Measurements from ENCODE around the gene GRM3.
A peak's percentile ranks its signal among the peaks of the same experiment; 100 is the strongest.
"Not testable (repeated sequence)": the region's sequence is repeated elsewhere in the genome, so short reads cannot be mapped to it uniquely, and the experiment has no call there.

The GRM3 gene

GRCh38 chr7:86643561-86644281, at the start of gene GRM3:
Gene GRM3 (plus strand): TSS chr7:86643909. CDS start chr7:86765146, 121,237 bp downstream.
- DNase-seq: peak; percentile 90

- DNase-seq: no peak
Measured at GRCh38 chr7:86598311-86598710, 45.4 kb upstream of the GRM3 start.

GRCh38 chr7:86598721-86599120, 45.0 kb upstream of the GRM3 start:
- no peak for DNase-seq

GRCh38 chr7:86600506-86601290, 43.0 kb upstream of the GRM3 start:
- DNase-seq: no peak

- DNase-seq: not testable (repeated sequence)
Measured at GRCh38 chr7:86615711-86616110, 28.0 kb upstream of the GRM3 start.

- peak; percentile 71 for DNase-seq
Measured at GRCh38 chr7:86644282-86645224, 844 bp downstream of the GRM3 start.

GRCh38 chr7:86645225-86645608, 1.5 kb downstream of the GRM3 start:
- DNase-seq: no peak

GRCh38 chr7:86645676-86646276, 2.1 kb downstream of the GRM3 start:
- no peak for DNase-seq

- no peak for DNase-seq
Measured at GRCh38 chr7:86647385-86648094, 3.8 kb downstream of the GRM3 start.

- no peak for DNase-seq
Measured at GRCh38 chr7:86648169-86648568, 4.5 kb downstream of the GRM3 start.

GRCh38 chr7:86653919-86654659, 10.4 kb downstream of the GRM3 start:
- peak; percentile 12 for DNase-seq

- DNase-seq: no peak
Measured at GRCh38 chr7:86657948-86658347, 14.2 kb downstream of the GRM3 start.

- DNase-seq: no peak
Measured at GRCh38 chr7:86660950-86661462, 17.3 kb downstream of the GRM3 start.

GRCh38 chr7:86664486-86664885, 20.8 kb downstream of the GRM3 start:
- DNase-seq: no peak

GRCh38 chr7:86664991-86665390, 21.3 kb downstream of the GRM3 start:
- no peak for DNase-seq

- no peak for DNase-seq
Measured at GRCh38 chr7:86665669-86666068, 22.0 kb downstream of the GRM3 start.

- DNase-seq: no peak
Measured at GRCh38 chr7:86667732-86668131, 24.0 kb downstream of the GRM3 start.

- no peak for DNase-seq
Measured at GRCh38 chr7:86668315-86668714, 24.6 kb downstream of the GRM3 start.

GRCh38 chr7:86687831-86688230, 44.1 kb downstream of the GRM3 start:
- DNase-seq: no peak

- no peak for DNase-seq
Measured at GRCh38 chr7:86689363-86689762, 45.7 kb downstream of the GRM3 start.

GRCh38 chr7:86692755-86693154, 49.0 kb downstream of the GRM3 start:
- DNase-seq: no peak

All from eye (tissue), 1 donor.